Umbilical cord (tissue), 2 donors: ENCODE measurements around the gene DENND5A. TPM values are rescaled to one million over a fixed set of nuclear protein-coding genes. Genes with fewer than 3 reads are reported as not detected.
"Not testable (repeated sequence)": the region's sequence is repeated elsewhere in the genome, so short reads cannot be mapped to it uniquely, and the experiment has no call there.

ENCODE experiments used
- DNase-seq: peaks from one replicate; pipeline ENCODE4 v3.0.0-alpha.2; 2015; ENCODE audit warnings: low spot score
- total RNA-seq: library from RNA; depleted of rRNA; stranded (reverse); fragments of >200 nt; gene quantifications from one replicate; pipeline ENCODE4 v1.2.3, GENCODE V29; 2014; ENCODE audit warnings: low replicate concordance; ENCODE audit not compliant: insufficient read depth

DENND5A gene
- total RNA-seq, 1 donor from 2014 or later = 169 TPM

DNA sequence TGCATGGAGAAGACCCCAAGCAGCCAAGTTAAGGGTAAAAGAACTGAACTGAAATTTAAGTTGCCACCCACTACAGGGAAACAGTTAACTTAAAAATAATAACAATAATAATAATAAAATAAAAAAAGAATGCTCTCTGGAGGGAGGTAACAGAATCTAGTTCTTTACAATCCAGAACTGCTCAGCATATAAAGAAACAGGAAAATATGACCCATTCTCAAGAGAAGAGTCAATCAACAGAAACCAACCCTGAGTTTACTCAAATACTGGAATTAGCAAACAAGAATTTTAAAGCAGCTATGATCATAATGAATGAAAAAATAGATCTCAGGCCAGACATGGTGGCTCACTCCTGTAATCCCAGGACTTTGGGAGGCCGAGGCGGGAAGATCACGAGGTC lies 53.8 kb downstream of the DENND5A start:
- DNase-seq = no peak

DNA sequence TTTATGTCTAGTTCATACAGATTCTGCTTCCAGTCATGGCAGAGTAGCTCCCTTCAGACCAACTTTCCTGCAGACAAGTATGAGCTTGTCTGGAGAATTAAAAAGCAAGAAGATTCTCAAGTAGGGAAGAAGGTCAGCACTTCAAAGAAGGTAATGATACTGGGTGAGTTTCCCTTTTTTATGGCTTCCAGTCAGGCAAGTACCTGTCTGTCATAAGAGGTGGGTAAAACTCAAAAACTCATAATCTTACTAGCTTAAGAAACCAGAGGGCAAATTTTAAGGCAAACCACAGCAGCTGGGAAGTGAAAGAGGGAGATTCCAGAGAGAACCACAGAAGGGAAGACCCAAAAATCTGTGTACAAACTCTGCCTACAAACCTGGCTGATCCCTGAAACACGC lies 54.2 kb downstream of the DENND5A start:
- DNase-seq = peak; percentile 43

DNA sequence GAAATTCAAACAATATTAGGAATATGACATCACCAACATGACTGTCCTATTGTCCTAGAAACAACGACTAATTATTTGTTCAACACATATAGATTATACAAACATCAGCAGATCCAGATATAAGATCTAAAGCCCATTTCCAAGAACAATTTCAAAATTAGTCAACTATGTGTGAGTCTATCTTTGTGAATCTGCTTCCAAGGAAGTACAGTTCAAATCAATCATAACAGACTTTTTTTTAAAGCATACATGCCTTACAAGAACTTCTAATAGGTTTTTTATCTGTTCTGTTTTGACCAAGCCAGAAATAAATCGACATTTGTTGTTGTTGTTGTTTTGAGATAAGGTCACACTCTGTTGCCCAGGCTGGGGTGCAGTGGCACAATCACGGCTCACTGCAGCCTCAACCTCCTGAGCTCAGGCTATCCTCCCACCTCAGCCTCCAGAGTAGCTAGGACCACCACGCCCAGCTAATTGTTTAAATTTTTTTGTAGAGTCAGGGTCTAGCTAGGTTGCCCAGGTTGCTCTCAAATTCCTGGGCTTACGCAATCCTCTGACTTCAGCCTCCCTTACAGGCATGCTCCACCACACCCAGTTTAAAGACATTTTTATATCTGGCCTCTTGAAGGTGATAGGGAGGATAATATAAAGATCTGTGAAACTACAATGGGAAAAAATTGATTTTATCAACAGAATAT lies 54.8 kb downstream of the DENND5A start:
- DNase-seq = no peak

DNA sequence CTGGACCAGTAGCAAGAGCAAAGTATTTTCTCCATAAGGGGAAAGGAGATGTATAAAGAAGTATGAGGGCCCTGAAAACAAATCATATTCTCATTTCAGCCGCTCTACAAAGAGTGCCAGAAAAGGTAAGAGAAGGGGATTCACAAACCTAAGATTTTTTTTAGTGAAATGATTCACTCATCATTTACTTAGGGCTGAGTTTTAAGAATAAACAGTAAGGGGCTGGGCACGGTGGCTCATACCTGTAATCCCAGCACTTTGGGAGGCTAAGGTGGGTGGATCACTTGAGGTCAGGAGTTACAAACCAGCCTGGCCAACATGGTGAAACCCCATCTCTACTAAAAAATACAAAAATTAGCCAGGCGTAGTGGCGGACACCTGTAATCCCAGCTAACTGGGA lies 55.5 kb downstream of the DENND5A start:
- not testable (repeated sequence) for DNase-seq

DNA sequence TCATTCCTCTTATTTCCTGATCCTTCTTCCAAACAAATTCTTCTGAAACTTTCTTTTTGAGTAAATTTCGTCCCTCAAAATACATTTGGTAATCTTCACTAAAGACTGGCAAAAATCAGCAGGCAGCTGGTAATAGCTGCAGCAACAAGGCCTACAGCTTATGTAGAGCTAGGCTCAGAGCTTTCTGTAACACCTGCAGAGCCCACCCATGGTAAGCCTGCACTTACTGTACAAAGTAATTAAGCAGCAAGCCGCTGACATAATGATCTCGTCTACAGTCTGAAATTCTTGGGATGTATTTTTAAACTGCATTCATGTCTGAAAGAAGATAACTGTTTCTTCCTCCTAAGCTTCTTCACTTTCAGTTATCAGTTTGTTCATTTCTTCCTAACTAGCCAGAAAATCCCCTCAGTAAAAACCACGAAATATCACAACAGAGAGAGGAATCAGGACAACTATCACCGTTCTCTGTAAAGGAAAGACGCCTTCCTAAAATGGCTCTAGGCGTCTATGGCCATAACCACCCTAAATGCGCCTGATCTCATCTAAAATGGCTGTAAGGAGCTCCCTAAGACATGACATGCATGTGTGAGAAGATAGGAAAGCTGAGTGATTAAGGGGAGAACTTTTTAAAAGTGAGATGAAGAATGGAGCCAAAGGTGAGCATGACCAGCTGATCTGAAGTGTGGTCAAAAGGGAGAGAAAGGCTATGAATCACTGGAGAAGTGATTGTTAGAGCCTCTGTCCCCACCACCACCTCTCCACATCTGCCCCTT lies 56.2 kb downstream of the DENND5A start:
- DNase-seq = no peak

DNA sequence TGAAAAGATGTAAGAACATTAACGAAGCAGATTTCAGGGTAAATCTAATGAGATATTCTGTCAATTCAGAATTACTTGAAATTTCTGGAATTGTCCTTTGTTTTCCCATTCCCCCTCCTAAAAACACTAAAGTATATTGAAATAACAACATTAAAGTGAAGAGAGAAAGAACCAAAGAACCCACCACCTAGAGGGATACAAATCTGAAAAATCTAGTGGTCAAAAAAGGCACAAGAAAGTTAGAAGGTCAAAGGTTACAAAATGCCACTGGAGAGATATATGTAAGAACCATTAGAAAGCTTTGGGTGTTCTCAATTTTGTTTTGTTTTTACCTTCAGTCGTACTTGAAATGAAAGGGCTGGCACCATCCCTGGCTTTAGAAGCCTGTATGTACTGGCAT lies 57.9 kb downstream of the DENND5A start:
- DNase-seq = no peak

DNA sequence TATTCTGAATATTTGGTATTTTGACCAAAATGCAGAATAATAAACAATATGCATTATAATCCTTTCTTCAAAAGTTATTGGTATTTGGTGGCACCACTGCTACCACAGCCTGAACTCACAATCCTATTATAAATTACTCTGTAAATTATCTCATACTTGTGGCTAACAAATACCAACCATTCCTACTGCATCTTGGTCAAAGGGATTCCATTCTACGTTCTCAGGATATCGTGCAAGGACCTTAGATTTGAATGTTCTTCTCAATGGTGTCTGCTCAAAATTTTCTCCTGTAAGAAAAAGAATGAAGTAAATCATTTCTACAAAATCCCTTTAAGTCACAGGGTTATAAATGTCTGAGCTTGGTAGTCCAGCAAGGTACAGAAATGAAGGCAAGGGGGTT lies 58.7 kb downstream of the DENND5A start:
- no peak for DNase-seq

DNA sequence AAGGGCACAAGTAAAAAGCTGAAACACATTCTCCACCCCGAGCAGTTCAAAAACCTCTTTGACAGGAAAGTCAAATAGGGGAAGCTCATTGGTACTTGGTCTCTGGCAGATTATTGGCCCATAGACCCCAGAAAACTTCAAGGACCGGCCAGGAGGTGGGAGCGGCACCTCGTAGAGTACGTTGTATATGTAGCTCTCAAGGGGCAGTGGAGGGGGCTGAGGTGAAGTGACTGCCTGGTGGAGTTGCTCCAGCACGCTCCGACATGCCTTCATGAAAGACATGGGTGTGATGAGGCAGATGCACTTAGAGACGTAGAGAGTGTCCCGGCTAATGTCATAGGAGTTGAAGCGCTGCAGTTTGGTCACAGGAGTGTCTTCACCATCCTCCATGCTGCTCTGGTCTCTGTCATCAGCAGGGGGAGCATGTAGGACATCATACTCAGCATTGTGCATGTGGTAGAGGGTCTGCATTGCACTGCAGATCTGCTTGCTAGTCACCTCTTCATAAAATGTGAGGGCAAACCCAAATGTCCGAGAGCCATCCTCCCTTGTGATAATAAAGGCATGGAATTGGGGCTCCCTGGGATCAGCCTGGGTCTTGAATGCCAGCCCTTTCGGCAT lies 61.3 kb downstream of the DENND5A start:
- no peak for DNase-seq

DNA sequence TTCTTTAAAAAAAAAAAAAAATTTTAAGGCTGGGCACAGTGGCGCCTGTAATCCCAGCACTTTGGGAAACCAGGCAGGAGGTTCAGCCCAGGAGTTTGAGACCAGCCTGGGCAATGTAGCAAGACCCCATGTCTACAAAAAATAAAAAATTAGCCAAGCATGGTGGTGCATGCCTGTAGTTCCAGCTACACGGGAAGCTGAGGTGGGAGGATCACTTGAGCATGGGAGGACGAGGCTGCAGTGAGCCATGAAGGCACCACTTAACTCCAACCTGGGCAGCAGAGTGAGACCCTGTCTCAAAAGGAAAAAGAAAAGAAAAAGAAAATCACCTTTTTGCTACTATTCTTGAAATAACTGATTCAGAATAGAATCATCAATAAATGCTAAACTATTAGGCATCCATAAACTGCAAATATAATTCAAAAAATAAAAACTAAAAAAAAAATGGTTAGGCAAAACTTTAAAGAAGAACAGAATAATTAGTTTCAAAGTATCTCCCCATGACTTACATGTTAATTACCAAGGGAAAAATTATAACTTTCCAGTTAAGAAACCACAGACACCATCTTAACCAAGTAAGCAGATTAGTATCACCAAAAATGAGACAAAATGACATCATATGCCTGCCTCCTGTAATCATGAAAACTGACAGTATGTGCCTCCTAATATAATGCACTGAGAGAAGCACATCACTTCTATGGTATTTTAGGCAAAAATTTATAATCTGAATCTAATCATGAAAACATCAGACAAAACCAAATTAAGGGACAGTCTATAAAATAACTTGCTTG lies 63.6 kb downstream of the DENND5A start:
- DNase-seq = no peak

DNA sequence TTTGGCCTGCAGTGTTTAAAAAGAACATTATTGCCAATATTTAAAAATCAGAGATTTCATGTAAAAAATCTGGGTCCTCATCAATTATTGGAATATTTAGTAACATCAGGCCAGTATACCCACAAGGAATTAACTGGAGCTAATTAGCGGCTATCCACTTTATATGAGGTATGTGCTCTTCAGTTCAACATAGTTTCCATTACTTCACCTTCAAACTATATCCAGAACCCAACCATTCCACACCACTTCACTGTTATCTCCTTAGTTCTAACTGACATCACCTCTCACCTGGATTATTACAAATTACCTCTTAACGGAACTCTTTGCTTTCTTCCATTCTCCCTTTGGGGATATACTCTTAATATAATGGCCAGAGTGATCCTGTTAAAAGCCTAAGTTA lies 64.7 kb downstream of the DENND5A start:
- DNase-seq = no peak

DNA sequence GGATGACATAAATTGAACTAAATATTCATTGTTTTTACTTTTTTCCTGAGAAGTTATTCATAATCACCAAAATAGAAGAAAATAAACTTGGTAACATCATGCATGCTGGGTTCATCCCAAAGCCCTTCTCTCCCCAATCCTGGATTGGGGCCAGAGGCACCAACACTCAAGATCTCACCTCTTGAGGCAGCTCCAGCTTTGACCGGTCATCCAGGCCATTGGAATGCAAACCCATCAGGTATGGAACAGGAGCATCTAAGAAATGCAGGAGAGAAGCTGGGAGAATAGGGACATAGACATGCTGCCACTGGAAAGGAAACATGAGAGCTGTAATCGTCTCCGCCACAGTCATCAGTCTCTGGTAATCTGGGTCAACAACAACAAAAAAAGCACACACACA lies 71.8 kb downstream of the DENND5A start:
- DNase-seq = no peak

DNA sequence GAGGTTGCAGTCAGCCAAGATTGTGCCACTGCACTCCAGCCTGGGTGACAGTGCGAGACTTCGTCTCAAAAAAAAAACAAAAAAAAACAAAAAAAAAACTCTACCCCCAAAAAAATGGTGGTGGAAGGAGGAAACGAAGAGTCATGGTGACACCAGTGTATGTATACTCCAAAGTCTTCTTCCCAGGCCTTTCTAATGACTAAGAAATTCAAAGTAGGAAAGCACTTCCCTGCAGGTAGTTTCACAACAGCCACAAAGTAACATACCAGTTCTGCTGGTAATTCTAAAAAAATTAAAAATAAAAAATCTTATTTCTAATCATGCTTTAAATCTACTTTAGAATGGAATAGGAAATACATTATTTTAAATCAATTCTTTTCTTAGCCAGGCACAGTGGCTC lies 72.6 kb downstream of the DENND5A start:
- no peak for DNase-seq

DNA sequence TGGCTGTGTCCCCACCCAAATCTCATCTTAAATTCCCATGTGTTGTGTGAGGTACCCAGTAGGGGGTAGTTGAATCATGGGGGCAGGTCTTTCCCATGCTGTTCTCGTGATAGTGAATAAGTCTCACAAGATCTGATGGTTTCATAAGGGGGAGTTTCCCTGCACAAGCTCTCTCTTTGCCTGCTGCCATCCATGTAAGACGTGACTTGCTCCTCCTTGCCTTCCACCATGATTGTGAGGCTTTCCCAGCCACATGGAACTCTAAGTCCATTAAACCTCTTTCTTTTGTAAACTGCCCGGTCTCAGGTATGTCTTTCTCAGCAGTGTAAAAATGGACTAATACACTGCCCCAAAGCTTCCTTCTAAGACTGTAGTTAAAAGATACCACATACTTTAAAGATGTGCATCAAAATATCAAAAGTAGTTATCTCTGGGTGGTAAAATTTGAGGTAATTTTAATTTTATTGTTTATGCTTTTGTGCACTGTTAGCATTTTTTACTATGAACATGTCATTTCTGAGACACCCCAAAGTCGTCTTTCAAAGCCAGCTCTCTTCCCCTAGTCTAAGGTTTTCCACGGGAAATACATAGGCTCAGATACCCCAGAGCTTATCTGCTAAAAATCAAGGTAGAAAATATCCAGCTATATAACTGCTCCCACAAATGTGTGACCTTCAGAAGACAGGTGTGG lies 74.7 kb downstream of the DENND5A start:
- DNase-seq = not testable (repeated sequence)

DNA sequence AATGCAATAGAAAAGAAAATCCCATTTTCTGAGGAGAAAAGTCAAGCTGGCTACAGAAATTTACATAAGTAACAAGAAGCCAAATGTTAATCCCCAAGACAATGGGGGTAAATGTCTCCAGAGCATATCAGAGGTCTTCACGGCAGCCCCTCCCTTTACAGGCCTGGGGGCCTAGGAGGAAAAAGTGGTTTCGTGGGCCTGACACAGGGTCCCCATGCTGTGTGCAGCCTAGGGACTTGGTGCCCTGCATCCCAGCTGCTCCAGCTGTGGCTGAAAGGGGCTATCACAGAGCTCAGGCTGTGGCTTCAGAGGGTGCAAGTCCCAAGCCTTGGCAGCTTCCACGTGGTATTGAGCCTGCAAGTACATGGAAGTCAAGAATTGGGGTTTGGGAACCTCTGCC lies 76.3 kb downstream of the DENND5A start:
- not testable (repeated sequence) for DNase-seq

DNA sequence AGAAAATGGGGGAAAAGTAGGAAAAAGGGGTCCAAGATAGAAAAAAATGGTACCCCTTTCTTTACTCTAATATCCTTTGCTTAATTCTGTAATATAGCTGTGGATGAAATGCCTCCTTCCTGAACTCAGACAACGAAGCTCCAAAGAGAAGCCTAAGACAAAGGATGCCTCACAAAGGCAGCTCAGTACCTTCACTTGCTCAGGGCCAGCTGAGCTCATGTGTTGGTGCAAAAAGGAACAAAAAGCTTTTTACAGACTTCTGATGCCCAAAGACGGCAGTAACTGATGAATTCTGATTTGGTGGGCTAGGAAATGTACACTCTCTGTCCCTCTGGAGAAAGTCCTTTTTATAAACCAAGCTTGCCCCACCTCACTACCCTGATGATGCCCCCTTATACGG lies 77.5 kb downstream of the DENND5A start:
- DNase-seq = no peak

DNA sequence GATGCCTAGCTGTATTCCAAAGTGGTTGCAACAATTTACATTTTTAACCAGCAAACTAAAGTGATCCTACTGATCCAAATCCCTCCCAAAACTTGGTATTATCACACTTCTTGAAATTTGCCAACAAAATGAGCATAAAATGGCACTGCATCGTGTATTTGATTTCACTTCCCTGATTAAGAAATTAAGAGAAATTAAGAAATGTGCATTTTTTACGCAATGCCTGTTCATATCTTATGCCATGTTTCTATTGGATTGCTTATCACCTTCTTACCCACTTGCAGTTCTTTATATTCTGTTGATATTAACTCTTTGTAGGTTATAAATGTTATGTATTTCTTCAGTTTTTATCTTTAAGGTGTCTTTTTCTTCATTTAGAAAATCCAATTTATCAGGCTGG lies 80.6 kb downstream of the DENND5A start:
- DNase-seq = no peak

DNA sequence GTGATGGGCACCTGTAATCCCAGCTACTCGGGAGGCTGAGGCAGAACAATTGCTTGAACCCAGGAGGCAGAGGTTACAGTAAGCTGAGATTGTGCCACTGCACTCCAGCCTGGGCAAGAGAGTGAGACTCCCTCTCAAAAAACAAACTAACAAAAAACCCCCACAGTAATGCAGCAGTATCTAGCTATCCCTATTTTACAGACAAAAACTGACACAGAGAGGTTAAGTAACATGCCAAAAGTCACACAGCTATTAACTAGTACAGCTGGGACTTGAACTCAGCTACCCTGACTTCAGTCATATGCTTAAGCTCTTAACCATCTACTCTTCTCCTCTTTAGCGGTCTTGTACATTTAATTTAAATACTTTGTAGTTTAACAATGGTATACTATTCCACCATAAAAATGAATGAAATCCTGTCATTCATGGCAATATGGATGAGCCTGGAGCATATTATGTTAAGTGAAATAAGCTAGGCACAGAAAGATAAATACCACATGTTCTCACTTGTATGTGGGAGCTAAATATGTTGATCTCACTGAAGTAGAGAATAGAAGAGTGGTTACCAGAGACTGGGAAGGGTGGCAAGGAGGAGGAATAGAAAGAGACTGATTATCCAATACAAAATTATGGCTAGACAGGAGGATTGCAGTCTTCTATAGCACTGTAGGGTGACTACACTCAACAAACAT lies 82.8 kb downstream of the DENND5A start:
- no peak for DNase-seq

DNA sequence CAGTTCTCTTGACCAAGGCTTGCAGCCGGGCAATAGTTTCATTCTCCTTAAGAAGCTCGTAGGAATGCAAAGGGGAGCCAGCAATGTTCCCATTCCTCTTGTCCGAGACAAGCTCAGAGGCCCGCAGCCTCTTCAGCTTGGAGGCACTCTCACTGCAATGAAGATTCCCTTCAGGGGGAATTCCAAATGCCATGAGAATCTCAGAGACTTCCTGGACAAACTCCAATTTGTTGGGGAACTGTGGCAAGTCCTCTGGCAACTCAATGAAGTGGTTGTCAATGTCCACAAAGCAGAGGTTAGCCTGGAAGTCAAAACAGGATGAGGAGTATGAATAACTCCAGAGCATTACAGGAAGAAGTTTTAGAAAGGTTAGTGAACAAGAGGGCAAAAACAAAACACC lies 84.4 kb downstream of the DENND5A start:
- DNase-seq = no peak

DNA sequence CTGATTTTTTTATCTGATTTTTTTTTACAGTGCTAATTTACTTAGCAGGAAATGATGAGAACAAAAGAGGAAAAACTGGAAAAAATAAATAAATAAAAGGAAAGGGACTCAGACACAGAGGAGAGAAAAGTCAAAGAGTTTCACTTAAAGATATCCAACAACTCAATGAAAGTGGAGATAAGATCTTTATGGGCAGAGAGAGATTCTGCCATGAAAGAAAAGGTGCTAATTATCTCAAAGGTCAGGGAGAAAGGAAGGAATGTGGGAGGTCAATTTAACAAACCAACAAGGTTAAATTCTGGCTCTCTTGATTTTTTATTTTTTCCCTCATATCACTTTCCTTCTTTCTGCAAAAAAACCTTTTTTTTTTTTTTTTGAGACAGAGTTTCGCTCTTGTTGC lies 86.0 kb downstream of the DENND5A start:
- DNase-seq = no peak

DNA sequence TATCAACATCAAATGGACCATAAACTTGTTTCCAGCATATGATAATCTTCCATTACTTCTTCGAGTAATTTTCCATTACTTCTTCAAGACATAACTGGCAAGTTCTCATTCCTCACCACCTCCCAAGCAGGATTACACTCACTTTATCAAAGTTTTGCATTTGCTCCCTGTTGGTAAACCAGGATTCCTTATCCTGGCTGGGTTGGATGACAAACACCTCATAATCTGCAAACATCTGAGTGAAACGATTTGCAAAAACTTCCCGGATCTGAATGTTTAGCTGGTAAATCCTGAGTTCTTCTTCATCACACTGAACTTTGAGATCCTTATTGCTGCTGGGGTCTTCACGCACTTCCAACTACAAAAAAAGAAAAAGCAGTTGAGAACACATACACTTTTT lies 86.4 kb downstream of the DENND5A start:
- DNase-seq = no peak
